IPS-18c (cell line): Measurements from ENCODE around the gene IL10RA.
"Not testable (repeated sequence)": the region's sequence is repeated elsewhere in the genome, so short reads cannot be mapped to it uniquely, and the experiment has no call there.

ENCODE experiments used
- H3K4me3 ChIP-seq: 2 replicates; pipeline ENCODE4 v1.7.0; 2013; ENCODE audit warnings: low read depth, mild to moderate bottlenecking, low read length, moderate library complexity; ENCODE audit not compliant: insufficient read depth
- H3K9me3 ChIP-seq: one replicate; pipeline ENCODE4 v1.6.1; 2013; ENCODE audit warnings: mild to moderate bottlenecking, low read length, moderate library complexity; ENCODE audit not compliant: control insufficient read depth, insufficient read depth

Gene IL10RA

GRCh38 chr11:117985953-117986887 lies at the start of gene IL10RA:
Gene IL10RA, plus strand, starts transcription at chr11:117986394. Its CDS starts 74 bp downstream, at chr11:117986468.
- H3K4me3 ChIP-seq: peak within 1 kb of the TSS; percentile 74
- no peaks in the 10 kb centered on the region for H3K9me3 ChIP-seq

- Histone ChIP-seq H3K4me3 (no peak overlapping the region), H3K9me3 (no peaks in the 10 kb centered on the region)
These were observed 49.2 kb upstream of the IL10RA start for GRCh38 chr11:117936973-117937372.

DNA sequence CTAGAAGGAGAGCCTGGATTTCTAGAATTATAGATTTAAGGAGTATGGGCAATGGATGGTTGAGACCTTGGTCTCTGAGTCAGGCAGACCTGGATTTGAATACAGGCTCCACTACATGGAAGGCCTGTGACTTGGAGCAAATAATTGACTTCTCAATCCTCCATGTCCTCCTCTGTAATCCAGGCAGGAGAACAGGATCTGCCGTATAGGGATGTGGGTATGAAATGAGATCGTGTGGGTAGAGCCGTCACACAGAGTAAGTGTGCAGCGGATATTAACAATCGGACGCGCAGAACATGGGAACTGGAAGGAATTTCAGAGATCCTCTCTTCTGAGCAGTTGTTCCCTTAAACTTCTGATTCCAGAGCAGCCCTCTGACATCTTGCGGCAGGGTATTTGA lies 45.5 kb upstream of the IL10RA start:
- Histone ChIP-seq H3K9me3 (no peaks in the 10 kb centered on the region), H3K4me3 (no peak overlapping the region)

DNA sequence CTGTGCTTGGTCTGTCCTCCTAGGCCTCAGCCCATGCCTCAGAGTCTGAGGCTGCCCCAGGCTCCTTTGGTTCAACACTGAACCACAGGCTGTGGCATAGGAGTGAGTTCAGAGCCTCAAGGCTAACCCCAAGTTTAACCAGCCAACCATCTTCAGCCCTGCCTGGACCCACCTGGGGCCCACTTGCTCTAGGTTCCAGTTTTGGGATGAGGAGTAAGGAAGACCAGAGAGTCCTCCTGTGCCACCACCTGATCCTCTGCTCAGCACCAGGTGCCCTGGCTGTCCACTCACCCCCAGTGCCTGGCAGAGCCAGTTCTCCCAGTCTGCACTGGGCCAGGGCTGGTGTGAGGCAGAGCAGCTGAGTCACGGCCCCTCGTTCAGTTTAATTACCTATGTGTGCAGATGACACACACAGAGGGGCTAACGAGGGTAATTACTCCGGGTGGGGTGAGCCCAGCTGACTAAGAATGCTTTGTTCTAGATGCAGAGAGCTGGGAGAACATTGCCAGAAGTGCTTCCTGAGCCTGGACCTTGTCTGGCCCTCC lies 45.0 kb upstream of the IL10RA start:
- no peak overlapping the region for H3K4me3 ChIP-seq
- no peaks in the 10 kb centered on the region for H3K9me3 ChIP-seq

- H3K4me3 ChIP-seq: no peak overlapping the region
- no peaks in the 10 kb centered on the region for H3K9me3 ChIP-seq
These were observed 44.1 kb upstream of the IL10RA start for GRCh38 chr11:117941976-117942654.

GRCh38 chr11:117944554-117944953 lies 41.6 kb upstream of the IL10RA start:
- H3K4me3 ChIP-seq: no peak overlapping the region

GRCh38 chr11:117945047-117945810 lies 41.0 kb upstream of the IL10RA start:
- no peaks in the 10 kb centered on the region for H3K9me3 ChIP-seq

More at GRCh38 chr11:117944554-117944953, 41.6 kb upstream of the IL10RA start:
- H3K9me3 ChIP-seq: no peaks in the 10 kb centered on the region

DNA sequence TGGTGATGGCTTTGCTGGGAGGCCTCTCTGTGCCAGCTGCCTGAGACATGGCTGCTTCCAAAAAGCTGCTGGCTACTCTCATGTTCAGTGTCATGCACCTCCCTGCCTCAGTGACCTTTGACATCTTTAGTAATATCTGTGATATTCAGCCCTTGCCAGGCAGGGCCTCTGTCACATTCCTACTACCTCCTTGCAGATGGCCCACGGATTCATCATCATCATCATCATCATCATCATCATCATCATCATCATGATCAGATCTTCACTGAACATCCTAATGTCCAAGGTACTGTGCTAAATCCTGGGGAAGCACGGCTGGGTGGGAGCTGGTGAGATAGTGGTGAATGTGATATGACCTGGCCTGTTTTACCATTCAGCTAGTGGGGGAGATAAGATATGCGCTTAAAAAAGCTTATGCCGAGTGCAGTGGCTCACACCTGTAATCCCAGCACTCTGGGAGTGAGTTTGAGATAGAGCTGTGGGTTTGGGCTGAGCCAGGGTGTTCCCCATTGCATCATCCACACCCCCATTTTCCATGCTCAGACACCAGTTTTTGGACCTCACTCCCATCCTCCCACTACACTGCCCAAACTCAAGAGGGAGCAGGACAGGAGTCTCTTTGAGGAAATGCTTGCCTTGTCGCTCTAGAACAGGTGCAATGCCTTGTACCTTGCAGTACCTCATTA lies 39.9 kb upstream of the IL10RA start:
- no peak overlapping the region for H3K4me3 ChIP-seq
- H3K9me3 ChIP-seq: no peaks in the 10 kb centered on the region

More at GRCh38 chr11:117945047-117945810, 41.0 kb upstream of the IL10RA start:
- no peak overlapping the region for H3K4me3 ChIP-seq

DNA sequence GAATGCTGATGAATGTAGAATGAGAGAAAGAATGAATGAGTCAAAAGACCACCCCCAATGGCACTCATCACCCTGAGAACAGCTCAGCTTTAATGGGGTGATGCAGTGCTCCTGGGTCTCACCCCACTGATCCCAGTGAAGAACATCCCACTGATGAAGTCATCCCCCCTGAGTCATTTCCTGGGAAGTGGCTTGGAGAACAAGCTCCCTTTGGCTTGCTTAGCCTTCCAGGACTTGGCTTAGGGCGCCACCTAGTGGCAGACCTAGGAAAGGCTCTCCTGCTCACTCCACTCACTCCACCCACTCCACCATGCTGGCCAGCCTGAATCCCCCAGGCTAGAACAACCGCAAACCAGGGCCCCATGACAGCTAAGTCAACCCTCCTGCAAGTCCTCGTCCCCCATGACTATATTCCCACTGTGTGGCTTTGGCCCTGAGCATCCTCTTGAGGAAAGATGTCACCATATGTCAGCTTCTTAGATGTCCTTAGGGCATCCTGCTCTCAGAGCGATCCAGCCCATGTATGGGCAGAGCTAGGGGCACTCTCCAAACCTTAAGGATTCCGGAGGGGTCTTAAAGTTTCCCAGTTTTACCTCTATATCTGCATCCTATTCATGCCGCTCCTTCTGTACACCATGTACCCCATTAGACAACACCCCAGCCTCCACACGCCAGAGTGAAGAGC lies 39.2 kb upstream of the IL10RA start:
- Histone ChIP-seq H3K4me3 (no peak overlapping the region), H3K9me3 (no peaks in the 10 kb centered on the region)

GRCh38 chr11:117947751-117948150 lies 38.4 kb upstream of the IL10RA start:
- H3K4me3 ChIP-seq, H3K9me3 ChIP-seq: not testable (repeated sequence)

GRCh38 chr11:117948466-117948865 lies 37.7 kb upstream of the IL10RA start:
- H3K4me3 ChIP-seq, H3K9me3 ChIP-seq: not testable (repeated sequence)

GRCh38 chr11:117949062-117949461 lies 37.1 kb upstream of the IL10RA start:
- H3K9me3 ChIP-seq: no peaks in the 10 kb centered on the region
- no peak overlapping the region for H3K4me3 ChIP-seq

DNA sequence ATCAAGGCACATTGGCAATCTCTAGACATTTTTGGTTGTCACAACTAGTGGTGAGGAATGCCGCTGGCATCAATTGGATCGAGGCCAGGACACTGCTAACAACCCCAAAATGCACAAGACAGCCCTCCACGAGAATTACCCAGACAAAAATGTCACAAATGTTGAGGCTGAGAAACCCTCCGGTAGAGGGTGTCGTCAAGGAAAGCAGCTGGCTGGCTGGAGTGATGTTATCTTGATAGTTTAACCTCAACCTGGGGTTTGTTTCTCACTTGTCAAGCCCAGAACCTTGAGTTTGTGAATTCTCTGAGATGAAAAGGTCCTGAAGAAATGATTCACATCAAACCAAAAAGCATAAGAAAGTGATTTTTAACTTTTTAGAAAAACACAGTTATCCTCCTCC lies 35.9 kb upstream of the IL10RA start:
- Histone ChIP-seq H3K9me3 (no peaks in the 10 kb centered on the region), H3K4me3 (no peak overlapping the region)

DNA sequence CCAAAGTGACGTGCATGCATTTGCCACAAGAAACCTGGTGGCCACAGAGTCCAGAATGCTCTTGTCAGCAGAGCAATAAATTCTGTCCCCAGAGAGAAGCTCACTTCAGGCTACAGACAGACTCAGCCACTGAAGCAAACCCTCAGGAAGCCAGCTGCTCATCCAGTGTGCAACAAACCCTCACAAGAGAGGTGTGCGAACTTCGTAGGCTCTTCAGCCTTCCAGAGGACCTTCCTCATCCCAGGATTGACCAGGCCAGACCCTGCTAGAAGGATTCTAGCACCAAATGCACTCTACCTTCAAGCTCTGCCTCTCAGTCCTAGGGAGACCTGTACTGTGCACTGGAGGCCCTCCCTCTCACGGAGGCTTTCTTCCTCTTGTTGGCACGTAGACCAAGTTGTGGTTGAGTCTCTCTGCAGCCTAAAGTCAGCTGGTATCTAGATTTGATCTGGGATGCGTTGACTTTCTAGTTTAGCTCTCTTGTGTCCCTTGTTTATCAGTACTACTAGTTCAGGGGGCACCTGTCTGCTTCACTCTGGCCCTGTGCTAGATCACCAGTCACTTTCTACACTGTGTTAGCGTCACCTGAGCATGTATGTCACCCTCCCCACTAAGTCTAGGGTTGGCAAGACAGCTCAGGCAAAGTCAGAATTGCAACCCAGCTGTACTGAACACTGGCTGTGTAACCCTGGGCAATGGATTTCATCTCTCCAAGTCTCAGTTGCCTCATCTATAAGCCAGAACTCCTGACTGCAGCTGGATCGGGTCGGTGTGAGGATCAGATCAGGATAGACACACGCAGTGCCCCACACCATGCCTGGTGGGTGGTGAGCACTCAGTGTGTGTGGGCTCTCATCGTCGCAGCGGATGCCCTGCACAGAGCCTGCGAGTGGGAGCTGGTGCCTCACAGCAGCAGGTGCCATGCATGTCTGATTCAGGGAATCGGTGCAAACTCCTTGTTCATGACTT lies 34.9 kb upstream of the IL10RA start:
- Histone ChIP-seq H3K9me3 (no peaks in the 10 kb centered on the region), H3K4me3 (no peak overlapping the region)

DNA sequence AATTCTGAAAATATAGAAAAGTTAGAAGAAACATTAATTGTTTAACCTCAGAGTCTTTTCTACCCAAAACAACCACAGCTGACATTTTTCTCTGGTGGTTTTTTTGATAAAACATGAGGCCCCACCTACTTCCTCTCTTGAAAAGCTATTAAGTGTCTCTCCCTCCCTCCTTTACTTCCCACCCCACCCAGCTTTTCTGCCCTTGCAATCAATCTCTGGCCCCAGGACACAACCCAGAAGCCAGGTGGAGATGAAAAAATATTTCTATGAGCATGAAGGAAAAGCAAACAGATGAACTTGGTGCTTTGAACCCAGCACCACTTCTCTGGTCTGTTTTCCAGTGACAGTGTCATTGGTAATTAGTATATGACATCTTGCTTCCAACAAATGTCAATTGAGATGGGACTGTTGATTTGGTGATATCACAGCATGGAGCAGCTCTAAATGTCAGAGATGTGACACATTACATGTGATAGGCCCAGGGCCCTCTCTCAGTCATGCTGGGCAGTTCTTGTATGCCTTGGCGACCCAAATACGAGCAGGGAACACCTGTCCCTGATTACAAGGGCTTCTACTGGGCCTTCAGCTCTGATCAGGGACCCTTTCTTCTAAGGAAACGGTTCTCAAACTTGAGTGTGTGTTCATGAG lies 33.0 kb upstream of the IL10RA start:
- H3K4me3 ChIP-seq: no peak overlapping the region
- no peaks in the 10 kb centered on the region for H3K9me3 ChIP-seq
